ENCODE measurements around the gene SETD9.

GRCh38 chr5:56914678-56915077 lies 5.3 kb downstream of the SETD9 start:
- no peak for TF ChIP-seq IRF9 (tag; IDR thresholded peaks at IDR 0.05)
- TF ChIP-seq ZNF280B (CRISPR knock-in tag; IDR thresholded peaks at IDR 0.05), result no peak
- no peak for TF ChIP-seq GATA2 (CRISPR knock-in tag; IDR thresholded peaks at IDR 0.05)
- TF ChIP-seq RUNX1 (IDR thresholded peaks at IDR 0.05; ENCODE audit: low read depth), result no peak
- TF ChIP-seq CREB1 (IDR thresholded peaks at IDR 0.05), result no peak
- no peak for TF ChIP-seq CREB1 (CRISPR knock-in tag; IDR thresholded peaks at IDR 0.05)

Data from K562 (cell line).